B cell (primary cell): ENCODE data around the gene PARD3B. TPM values are rescaled to one million over a fixed set of nuclear protein-coding genes. Genes with fewer than 3 reads are reported as not detected.

Source experiments
- ATAC-seq: fragments of 200-7000 bp; cut with Tn5 transposase; one replicate; pipeline ENCODE4 v1.10.0; 2021; ENCODE audit warnings: low read depth, mild to moderate bottlenecking, moderate number of reproducible peaks, moderate library complexity
- CTCF ChIA-PET: fragments of 350-600 bp; sonication (Branson Sonifier 250); formaldehyde crosslinking; loops from one replicate; lab custom pipeline; 2021; ENCODE audit warnings: antibody characterized with exemption, inconsistent platforms; lab: Charles Lee
- POLR2A ChIA-PET: fragments of 350-600 bp; sonication (Branson Sonifier 250); formaldehyde crosslinking; loops from one replicate; lab custom pipeline; 2021; ENCODE audit warnings: antibody characterized with exemption; lab: Charles Lee
- DNase-seq: peaks from one replicate; pipeline ENCODE4 v3.0.0; 2013
- H2AFZ ChIP-seq: 2 replicates; pipeline ENCODE4 v1.6.1; 2012; ENCODE audit warnings: mild to moderate bottlenecking, low read depth, low read length; ENCODE audit not compliant: insufficient read depth, poor library complexity, severe bottlenecking
- H3K27ac ChIP-seq, 2 donors: 1 replicate in 1 of 2; 2 replicates in 1 of 2; pipeline ENCODE4 v1.5.1; 2012 to 2013; ENCODE audit warnings: low read length in 2 of 2, mild to moderate bottlenecking in 2 of 2, moderate library complexity in 1 of 2
- H3K27me3 ChIP-seq, 4 experiments: fragments of 200-600 bp in 1 of 4; sonication (generic) in 1 of 4; replicated peaks in 1 of 4; 1 replicate in 2 of 4; 2 replicates in 2 of 4; pipeline versions ENCODE4 v1.6.1 to v1.7.0; 2013 to 2016; ENCODE audit warnings: low read length in 3 of 4, mild to moderate bottlenecking in 2 of 4, mixed read lengths in 1 of 4, moderate library complexity in 1 of 4; ENCODE audit not compliant: insufficient read depth in 4 of 4, control insufficient read depth in 3 of 4; ENCODE audit errors: control extremely low read depth in 1 of 4
- H3K36me3 ChIP-seq, 2 experiments: replicated peaks in 1 of 2; 1 replicate in 1 of 2; 2 replicates in 1 of 2; pipeline versions ENCODE4 v1.6.1 to v1.7.1; 2013; ENCODE audit warnings: low read length in 1 of 2; ENCODE audit not compliant: insufficient read depth in 2 of 2, control insufficient read depth in 1 of 2; ENCODE audit errors: control extremely low read depth in 1 of 2, extremely low read depth in 1 of 2
- H3K4me1 ChIP-seq, 2 donors: fragments of 200-600 bp in 1 of 2; sonication (generic) in 1 of 2; 1 replicate in 1 of 2; 2 replicates in 1 of 2; pipeline versions ENCODE4 v1.5.1 to v1.6.1; 2013 to 2017; ENCODE audit warnings: low read length in 2 of 2; ENCODE audit not compliant: control insufficient read depth in 2 of 2, insufficient read depth in 2 of 2
- H3K4me2 ChIP-seq: replicated peaks from 2 replicates; pipeline ENCODE3; 2012; ENCODE audit warnings: mild to moderate bottlenecking, low read depth, low read length; ENCODE audit not compliant: poor library complexity, severe bottlenecking
- H3K4me3 ChIP-seq, 5 experiments: fragments of 200-600 bp in 1 of 5; sonication (generic) in 1 of 5; 1 replicate in 3 of 5; 2 replicates in 2 of 5; pipeline versions ENCODE4 v1.5.1 to v1.7.0; 2011 to 2016; ENCODE audit warnings: low read length in 4 of 5, mild to moderate bottlenecking in 4 of 5, low read depth in 2 of 5, control low read depth in 1 of 5, moderate library complexity in 1 of 5; ENCODE audit not compliant: insufficient read depth in 1 of 5; ENCODE audit errors: control extremely low read depth in 1 of 5, extremely low read depth in 1 of 5
- H3K79me2 ChIP-seq: fragments of 200-600 bp; sonication (generic); one replicate; pipeline ENCODE4 v1.6.0; 2016; ENCODE audit warnings: low read length; ENCODE audit not compliant: control insufficient read depth, insufficient read depth
- H3K9ac ChIP-seq: fragments of 200-600 bp; sonication (generic); 2 replicates; pipeline ENCODE4 v1.6.1; 2017; ENCODE audit warnings: mild to moderate bottlenecking, low read length, moderate library complexity
- H3K9me3 ChIP-seq, 3 donors: one replicate each; pipeline versions ENCODE4 v1.6.1 to v1.7.1; 2013; ENCODE audit warnings: low read length in 2 of 3; ENCODE audit not compliant: control insufficient read depth in 2 of 3, insufficient read depth in 1 of 3; ENCODE audit errors: control extremely low read depth in 1 of 3
- H4K20me1 ChIP-seq: 2 replicates; pipeline ENCODE4 v1.6.0; 2012; ENCODE audit warnings: mild to moderate bottlenecking, low read length; ENCODE audit not compliant: insufficient read depth, control insufficient read depth, poor library complexity, severe bottlenecking
- H3K27ac Mint-ChIP-seq: one replicate; pipeline ENCODE4 v1.8.0; 2021; ENCODE audit warnings: mixed read lengths
- H3K27me3 Mint-ChIP-seq: one replicate; pipeline ENCODE4 v1.8.0; 2021; ENCODE audit warnings: mixed read lengths
- H3K4me1 Mint-ChIP-seq: one replicate; pipeline ENCODE4 v1.8.0; 2021; ENCODE audit warnings: mixed read lengths
- H3K4me3 Mint-ChIP-seq: one replicate; pipeline ENCODE4 v1.8.0; 2021; ENCODE audit warnings: mixed read lengths
- H3K9me3 Mint-ChIP-seq: one replicate; pipeline ENCODE4 v1.8.0; 2022; ENCODE audit warnings: mixed read lengths; ENCODE audit not compliant: insufficient read depth
- CTCF ChIP-seq: fragments of 200-600 bp; IDR thresholded peaks from one replicate; pipeline ENCODE4 v1.8.0; 2022; ENCODE audit warnings: antibody characterized with exemption, mild to moderate bottlenecking
- EZH2 ChIP-seq: IDR thresholded peaks from 2 replicates; pipeline ENCODE4 v1.6.1; 2012; ENCODE audit warnings: borderline replicate concordance, low read depth, mild to moderate bottlenecking, moderate library complexity, low read length; ENCODE audit not compliant: insufficient read depth, poor library complexity, severe bottlenecking
- WGBS: methylation state at CpG from one replicate; pipeline ENCODE4 v1.1.5; 2013; ENCODE audit warnings: missing lambda C conversion rate; ENCODE audit not compliant: insufficient coverage; 5-methylcytosine and 5-hydroxymethylcytosine counted together
- intact Hi-C: fragments of 100-400 bp; cut with micrococcal nuclease; formaldehyde crosslinking; loops from one replicate; pipeline ENCODE4 v1.10.0; 2022
- polyA plus RNA-seq: library from polyadenylated mRNA; depleted of rRNA; stranded (reverse); fragments of >200 nt; gene quantifications from 2 replicates; pipeline ENCODE4 v1.2.3, GENCODE V29; 2012
- total RNA-seq, 2 donors: library from RNA; stranded (reverse); fragments of 120-200 nt in 1 of 2; gene quantifications; 1 replicate in 1 of 2; 2 replicates in 1 of 2; pipeline versions ENCODE4 v1.2.3 to v1.2.4, GENCODE V29; 2013 to 2022

Gene PARD3B
- total and polyA plus RNA-seq, 2 donors (not counting 1 experiment from before 2014, with no cell fraction given): not detected

DNA sequence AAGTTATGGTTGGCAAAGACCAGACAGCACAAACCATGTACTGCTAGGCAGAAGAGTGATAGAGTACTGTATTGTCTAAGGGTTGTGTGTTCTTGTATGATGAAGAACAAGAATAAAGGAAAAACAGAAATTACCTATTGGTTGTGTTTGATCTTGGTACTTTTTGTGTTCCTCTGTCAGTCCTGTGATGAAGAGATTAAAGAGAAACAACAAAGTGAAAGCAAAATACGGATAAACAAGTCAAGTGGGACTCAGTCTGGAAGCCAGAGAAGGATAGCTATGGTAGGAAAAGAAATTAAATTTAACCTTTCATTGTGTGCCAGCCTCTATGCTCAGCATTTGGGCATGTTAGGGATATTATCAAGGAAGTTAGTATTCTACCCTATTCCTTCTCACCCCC, 413.1 kb downstream of the PARD3B start:
- no peak for DNase-seq
- Mint-ChIP-seq H3K27ac (no peak overlapping the region), H3K4me3 (no peak overlapping the region), H3K27me3 (no peaks in the 10 kb centered on the region), H3K4me1 (no peaks in the 10 kb centered on the region), H3K9me3 (no peaks in the 10 kb centered on the region)
- Histone ChIP-seq H3K27me3 (no peaks in the 10 kb centered on the region), H2AFZ (no peak overlapping the region), H3K27ac (no peak overlapping the region), H3K4me1 (no peaks in the 10 kb centered on the region), H4K20me1 (no peaks in the 10 kb centered on the region), H3K9me3 (no peaks in the 10 kb centered on the region), H3K4me2 (no peak overlapping the region), H3K79me2 (no peaks in the 10 kb centered on the region), H3K36me3 (no peaks in the 10 kb centered on the region), H3K9ac (no peak overlapping the region), H3K4me3 (no peak overlapping the region)
- 60% methylated on average over 1 of the region's 1 CpG for WGBS
- intact Hi-C loops: no loop called here
- ChIA-PET CTCF (no interaction called here), POLR2A (no interaction called here)
- ATAC-seq: no peak
- no peak for TF ChIP-seq EZH2

DNA sequence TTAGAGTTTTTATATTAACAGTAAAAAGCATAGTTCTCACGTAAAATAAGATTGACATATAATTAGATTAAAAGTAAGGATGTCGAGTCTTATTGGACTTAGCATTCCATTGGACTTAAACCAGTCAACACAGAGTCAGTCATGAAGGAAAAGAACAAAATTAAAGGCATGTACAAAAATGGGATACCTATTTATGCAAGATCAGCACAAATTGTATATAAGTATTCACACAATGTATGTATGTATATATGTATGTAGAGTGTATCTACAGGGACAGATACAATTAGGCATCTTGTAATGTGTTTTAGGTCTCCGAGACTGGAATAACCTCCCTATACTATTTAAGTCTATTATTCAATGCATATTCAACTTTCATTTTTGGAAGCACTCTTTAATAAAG, 419.1 kb downstream of the PARD3B start:
- Mint-ChIP-seq H3K27ac (no peak overlapping the region), H3K27me3 (no peaks in the 10 kb centered on the region), H3K9me3 (no peaks in the 10 kb centered on the region), H3K4me1 (peaks cover 12% of the 10 kb centered on the region), H3K4me3 (no peak overlapping the region)
- Histone ChIP-seq H3K79me2 (no peaks in the 10 kb centered on the region), H3K9ac (no peak overlapping the region), H3K27me3 (no peaks in the 10 kb centered on the region), H3K4me3 (no peak overlapping the region), H4K20me1 (no peaks in the 10 kb centered on the region), H3K4me1 (peaks cover 0 to 8% of the 10 kb centered on the region in 2 donors), H2AFZ (no peak overlapping the region), H3K4me2 (no peak overlapping the region), H3K27ac (no peak overlapping the region), H3K9me3 (no peaks in the 10 kb centered on the region), H3K36me3 (no peaks in the 10 kb centered on the region)
- ATAC-seq: no peak
- WGBS: no CpG with 5 or more reads among the region's 3 CpGs
- CTCF ChIA-PET: interaction anchor here (0.6 kb wide), 1 partner anchor 66 kb away, joined by 4 read pairs; no protein-coding TSS in a partner anchor
- POLR2A ChIA-PET: no interaction called here
- TF ChIP-seq EZH2 (no peak), CTCF (no peak)
- no peak for DNase-seq
- intact Hi-C loops: no loop called here
